Stimulated activated CD4-positive, alpha-beta T cell treated with anti-CD3 and anti-CD28 coated beads, TNF-alpha, amount 100 ng/mL, for 24 hours (primary cell): Measurements from ENCODE around the gene ADCY9.
"Not testable (repeated sequence)": the region's sequence is repeated elsewhere in the genome, so short reads cannot be mapped to it uniquely, and the experiment has no call there.

Experiments
- DNase-seq, 3 experiments: peaks; one replicate each; pipeline ENCODE4 v3.0.0-alpha.2; 2020; ENCODE audit warnings: low read depth in 3 of 3

ADCY9 gene

DNA sequence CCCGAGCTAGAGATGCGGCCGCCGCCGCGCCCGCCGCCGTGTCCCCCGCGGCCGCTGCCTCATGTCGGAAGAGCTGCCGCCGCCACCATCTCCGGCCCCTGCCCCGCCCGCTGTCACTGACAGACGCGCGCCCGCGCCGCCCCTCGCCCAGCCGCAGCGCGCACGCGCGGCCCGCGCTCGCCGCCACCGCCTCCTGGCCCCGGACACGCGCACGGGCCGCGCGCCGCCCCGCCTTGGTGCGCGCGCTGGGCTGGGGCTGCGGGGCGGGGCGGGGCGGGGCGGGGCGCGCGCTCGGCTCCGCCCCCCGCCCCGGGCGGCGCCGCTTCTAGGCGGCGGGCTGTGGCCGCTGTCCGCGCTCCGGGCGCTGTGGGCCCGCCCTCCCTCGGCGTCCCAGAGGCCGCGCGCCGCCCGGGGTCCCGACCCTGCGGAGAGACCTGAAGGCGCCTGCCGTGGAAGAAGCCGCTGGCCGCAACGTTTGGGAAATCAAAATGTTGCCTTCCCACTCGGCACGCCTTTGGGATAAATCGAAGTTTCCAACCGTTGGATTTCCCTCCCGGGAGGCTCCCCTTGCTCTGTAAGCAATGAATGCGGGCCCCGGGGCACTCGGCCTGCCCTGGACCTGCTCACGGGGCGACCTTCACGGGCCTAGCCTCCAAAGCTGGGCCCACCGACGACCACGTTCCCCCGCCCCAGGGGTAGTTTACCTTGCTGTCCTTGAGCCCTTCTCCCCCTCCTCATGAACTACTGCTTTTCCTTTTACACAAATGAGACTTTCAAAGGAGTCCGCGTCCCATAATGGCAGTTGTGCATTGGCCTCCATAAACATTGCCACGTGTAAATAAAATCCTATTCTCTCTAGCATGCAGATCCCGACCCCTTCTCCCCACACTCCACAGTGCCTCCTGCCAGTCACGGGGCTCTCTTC is at the start of gene ADCY9:
Gene ADCY9 (minus strand): TSS at position 118 of the 925 bp plus-strand sequence. CDS start 1,000 bp downstream, outside the sequence.
- DNase-seq: peak; percentile 36 to 62 (median 45)

DNA sequence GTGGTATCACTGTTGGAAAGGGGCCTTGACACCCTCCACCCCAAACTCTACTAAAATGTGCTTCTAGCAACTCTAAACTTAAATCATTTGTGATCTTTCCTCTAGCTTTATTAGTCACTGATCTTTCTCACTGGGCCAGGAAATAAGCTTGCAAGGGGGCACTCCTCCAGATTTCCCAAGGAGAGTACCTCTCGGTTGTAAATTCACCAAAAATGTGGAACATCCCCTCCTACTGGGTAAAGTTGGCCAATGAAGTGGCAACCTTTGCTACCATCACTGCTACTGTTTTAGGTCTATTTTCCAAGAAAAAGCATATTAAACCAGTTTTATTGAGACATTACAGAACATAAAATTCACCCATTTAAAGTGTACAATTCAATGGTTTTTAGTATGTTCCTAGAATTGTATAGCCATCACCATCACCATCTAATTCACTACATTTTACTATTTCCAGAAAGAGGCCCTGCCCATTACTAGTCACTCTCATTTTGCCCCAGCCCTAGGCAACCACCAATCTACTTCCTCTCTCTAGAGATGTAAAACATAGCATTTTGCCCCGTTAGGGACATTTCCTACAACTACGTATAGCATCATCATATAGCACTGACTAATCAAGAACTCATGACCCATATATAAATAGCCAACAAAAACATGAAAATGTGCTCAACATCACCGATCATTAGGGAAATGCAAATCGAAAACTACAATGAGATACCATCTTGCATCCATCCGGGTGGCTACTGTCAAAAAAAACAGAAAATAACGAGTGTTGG is 44.6 kb upstream of the ADCY9 start:
- no peak for DNase-seq

DNA sequence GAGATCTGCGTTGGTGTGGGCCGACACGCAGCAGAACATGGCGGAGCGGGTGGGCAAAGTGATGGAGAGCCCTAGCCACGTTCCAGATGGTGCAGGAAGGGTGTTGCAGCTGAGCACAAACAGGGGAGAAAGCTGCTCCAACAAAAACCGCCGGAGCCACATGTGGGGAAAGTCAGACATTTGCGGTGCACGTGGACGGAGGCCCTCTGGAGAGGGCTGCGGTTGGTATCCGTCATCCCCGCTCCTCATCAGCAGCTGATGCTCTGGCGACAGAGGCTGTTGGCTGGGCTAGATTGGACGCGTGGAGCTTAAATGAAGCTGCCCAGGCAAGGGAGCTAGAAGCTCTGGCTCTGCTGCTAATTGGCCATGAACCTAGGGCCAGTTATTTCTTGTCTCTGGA is 43.5 kb upstream of the ADCY9 start:
- no peak for DNase-seq

DNA sequence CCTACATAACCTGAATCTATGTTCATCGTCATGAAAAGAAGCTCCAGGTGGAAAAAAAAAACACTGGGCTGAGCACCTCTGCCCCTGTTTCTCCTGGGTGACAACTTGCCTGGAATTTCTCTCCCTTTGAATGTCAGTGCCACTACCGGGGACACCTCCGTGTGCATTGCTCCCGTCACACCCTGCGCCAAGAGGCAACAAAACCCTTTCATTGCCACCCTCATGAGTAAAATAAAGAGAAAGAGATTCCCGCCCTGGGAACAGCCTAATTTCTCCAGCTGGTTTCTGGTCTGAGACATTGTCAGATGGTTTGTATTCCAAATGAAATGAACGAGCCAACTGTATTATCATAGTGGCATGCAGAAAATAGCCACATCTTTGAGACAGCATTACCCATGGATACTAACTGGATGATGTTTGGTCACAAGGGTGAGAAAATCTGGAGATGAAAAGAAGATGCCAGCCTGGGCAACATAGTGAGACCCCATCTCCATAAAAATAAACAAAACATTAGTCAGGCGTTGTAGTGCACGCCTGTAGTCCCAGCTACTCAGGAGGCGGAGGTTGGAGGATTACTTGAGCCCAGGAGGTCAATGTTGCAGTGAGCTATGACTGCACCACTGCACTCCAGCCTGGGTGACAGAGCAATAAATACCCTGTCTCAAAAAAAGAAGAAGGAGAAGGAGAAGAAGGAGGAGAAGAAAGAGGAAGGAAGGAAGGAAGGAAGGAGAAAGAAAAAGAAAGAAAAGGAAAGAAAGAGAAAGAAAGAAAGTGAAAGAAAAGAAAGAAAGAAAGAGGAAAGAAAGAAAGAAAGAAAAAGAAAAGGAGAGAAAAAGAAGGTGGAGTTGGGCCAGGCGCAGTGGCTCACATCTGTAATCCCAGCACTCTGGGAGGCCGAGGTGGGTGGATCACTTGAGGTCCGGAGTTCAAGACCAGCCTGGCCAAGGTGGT is 42.2 kb upstream of the ADCY9 start:
- DNase-seq: no peak

DNA sequence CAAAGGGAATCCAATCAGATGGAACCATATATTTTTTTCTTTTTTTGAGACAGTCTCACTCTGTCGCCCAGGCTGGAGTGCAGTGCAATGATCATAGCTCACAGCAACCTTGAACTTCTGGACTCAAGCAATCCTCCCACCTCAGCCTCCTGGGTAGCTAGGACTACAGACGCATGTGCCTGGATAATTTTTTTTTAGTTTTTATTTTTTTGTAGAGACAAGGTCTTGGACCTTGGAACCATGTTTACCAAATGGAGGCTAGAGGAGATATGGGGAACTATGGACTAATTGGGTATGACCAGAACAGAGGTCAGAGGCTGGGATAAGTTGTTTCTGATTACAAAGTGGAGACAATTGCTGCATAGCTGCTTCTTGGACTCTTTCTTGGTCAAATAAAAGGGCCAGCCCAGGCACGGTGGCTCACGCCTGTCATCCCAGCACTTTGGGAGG is 41.2 kb upstream of the ADCY9 start:
- no peak for DNase-seq

DNA sequence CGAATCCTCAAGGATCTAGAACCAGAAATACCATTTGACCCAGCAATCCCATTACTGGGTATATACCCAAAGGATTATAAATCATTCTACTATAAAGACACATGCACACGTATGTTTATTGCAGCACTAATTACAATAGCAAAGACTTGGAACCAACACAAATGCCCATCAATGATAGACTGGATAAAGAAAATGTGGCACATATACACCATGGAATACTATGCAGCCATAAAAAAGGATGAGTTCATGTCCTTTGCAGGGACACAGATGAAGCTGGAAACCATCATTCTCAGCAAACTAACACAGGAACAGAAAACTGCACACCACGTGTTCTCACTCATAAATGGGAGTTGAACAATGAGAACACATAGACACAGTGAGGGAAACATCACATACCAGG is 40.3 kb upstream of the ADCY9 start:
- DNase-seq: not testable (repeated sequence)

DNA sequence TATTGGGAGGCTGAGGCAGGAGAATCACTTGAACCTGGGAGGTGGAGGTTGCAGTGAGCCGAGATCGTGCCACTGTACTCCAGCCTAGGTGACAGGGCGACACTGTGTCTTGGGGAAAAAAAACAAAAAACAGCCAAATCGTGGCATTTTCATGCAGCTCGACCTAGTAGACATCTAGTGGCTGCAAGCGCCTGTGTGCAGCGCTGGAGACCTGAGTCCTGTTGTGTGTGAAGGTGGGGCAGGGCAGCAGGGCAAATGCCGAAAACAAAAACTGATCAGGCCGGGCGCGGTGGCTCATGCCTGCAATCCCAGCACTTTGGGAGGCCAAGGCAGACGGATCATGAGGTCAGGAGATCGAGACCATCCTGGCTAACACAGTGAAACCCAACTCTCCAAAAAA is 37.1 kb upstream of the ADCY9 start:
- not testable (repeated sequence) for DNase-seq

DNA sequence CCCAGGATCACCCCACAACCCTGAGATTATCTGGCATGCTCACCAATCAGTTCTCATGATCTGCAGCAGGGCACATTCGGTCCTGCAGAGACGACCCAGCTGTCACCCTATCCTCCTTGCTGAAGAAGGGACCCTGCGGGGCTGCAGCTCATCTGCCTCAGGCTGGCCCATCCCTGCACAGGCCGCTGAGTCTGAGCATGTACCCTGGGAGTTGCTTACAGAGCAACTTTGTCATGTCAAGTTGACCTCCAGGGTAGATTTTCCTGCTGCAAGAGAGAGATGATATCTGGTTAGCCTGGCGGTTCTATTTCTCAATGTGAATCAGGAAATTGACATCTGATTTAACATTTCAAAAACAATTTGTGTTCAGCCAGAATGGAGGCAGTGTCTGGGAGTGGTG is 36.0 kb upstream of the ADCY9 start:
- DNase-seq: no peak

DNA sequence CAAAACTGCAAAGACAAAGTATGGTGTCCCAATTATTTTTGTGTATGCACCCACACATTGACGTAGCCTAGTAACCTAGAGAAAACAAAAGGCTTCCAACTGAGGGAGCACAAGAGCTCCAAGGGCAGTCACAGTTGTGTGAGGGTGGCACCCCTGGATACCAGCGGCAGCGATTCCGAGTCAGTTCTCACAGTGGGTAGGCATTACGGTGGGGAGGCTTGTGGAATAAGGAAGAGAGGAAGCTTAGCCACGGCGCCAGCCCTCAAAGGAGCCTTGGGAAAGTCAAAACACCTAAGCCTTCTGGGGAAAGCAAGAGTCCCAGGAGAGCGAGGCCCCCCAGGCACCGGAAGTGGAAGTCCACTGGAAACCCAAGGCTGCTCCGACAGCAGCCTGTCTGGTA is 31.0 kb upstream of the ADCY9 start:
- no peak for DNase-seq

DNA sequence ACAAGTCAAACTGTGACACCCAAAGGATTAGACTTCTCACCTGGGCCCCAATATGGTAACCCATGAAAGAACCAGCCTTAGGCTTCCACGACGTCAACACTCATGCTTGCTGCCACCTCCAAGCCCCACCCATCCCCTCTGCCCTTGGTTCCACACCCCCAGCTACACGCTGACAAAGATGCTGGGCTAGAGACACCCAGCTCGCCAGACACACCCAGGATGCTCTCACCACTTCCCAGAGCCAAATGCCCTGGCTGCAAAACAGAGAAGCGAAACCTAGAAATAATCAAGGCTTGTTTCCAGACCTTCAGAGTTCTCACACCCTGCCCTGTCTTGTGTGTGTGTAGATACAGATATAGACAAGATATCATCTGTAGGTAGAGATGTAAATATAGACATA is 26.0 kb upstream of the ADCY9 start:
- DNase-seq: no peak

DNA sequence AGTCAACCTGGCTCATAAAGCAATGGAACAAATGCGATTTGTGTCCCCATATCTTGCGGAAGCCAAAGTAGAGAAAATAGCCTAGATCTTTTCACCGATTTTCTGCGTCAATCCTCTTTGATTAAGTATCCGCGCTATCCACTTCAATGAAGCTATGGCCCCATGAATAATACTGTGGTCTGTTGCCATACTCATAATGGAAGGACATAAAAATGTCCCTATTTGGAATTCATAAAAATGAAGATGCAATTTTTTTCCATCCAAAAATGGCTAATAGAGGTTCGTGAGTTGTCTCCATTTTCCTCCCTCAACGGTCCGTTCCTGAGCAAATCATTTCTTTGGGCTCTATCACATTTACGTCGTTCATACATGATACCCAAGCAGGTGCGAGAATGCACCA is 25.4 kb upstream of the ADCY9 start:
- DNase-seq: no peak

DNA sequence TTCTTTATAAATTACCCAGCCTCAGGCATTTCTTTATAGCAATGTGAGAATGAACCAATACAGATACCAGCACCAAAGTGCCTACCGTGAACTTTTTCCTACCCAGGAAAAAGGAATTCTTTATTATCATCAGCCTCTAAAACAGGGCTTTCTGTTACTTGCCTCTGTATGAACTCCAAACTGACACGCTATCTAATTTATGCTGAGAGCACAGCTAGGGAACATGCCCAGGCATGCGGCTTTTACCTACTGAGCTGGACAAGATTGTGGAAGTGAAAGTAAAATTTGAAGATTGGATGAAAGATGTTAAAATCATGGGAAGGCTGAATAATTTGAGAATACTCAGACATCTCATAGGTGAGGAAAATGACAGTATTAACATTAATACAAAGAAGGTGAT is 24.4 kb upstream of the ADCY9 start:
- DNase-seq: no peak

DNA sequence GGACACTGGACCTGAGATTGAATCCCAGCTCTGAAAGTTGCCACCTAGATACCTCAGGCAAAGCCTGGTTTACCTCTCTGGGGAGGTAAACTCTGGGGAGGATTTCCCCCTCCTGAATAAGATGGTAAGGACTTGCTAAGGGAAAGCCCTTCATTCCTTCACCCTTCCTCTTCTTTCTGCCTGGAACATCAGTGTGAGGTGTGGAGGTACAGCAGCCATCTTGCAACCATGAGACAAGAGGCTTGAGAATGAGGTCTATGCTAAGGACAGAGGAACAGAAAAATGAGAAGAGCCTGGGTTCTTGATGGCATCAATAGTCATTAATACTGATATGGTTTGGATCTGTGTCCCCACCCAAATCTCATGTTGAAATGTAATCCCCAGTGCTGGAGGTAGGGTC is 23.7 kb upstream of the ADCY9 start:
- no peak for DNase-seq

DNA sequence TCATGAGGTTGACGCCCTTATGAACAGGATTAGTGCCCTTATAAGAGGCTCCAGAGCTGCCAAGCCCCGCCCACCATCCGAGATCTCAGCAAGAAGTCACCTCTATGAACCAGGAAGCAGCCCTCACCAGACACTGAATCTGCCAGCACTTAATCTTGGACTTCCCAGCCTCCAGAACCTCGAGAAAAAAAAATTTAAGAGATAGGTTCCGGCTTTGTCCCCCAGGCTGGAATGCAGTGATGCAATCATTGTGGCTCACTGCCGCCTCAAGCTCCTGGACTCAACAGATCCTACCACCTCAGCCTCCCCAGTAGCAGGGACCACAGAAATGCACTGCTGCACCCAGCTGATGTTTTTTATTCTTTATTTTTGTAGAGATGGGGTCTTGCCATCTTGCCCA is 22.5 kb upstream of the ADCY9 start:
- no peak for DNase-seq

DNA sequence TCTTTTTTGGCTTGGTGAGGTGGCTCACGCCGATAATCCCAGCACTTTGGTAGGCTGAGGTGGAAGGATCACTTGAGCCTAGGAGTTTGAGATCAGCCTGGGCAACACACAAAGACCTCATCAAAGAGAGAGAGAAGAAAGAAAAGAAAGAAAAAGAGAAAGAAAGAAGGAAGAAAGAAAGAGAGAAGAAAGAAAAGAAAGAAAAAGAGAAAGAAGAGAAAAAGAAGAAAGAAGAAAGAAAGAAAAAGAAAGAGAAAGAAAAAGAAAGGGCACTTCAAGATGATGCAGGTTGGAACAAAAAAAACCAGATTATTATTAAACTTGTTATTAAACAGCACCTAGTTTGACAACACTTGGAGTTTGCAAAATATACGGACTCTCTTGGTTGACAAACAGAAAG is 21.2 kb upstream of the ADCY9 start:
- DNase-seq: no peak

DNA sequence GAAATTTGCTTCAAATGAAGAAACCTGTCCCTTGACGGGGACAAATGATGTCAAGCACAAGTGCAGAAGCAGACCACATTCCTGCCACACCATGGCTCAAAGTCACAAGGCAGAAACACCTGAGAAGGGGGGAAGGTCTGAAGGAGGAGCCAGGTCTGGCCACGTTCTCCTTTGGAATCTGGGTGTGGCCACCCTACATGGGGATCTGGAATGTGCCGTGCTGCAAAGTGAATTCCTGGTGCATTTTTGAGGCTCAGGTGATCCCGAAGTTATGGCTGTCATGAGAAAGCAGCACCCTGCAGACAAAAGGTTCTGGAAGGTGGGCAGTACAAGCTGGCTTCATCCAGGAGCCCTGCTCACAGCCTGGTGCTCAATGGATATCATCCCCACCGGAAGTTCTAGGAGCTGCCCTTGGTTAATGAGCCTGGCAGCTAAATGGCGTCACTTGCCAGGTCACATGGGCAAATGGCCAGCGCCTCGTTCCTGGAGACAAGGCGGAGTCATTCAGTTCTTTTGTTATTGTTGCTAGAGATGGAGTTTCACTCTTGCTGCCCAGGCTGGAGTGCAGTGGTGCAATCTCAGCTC is 20.1 kb upstream of the ADCY9 start:
- DNase-seq: no peak

DNA sequence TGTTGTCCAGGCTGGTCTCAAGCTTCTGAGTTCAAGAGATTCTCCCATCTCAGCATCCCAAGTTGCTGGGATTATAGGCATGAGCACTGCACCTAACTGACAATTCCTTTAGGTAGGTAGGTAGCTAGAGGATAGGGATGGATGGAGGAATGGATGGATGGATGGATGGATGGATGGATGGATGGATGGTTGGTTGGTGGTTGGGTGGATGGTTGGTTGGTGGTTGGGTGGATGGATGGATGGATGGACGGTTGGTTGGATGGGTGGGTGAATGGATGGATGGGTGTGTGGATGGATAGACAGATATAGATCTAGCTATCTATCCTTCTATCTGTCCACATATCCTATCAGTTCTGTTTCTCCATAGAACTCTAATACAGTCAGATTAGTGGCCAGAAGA is 19.3 kb upstream of the ADCY9 start:
- DNase-seq: no peak

DNA sequence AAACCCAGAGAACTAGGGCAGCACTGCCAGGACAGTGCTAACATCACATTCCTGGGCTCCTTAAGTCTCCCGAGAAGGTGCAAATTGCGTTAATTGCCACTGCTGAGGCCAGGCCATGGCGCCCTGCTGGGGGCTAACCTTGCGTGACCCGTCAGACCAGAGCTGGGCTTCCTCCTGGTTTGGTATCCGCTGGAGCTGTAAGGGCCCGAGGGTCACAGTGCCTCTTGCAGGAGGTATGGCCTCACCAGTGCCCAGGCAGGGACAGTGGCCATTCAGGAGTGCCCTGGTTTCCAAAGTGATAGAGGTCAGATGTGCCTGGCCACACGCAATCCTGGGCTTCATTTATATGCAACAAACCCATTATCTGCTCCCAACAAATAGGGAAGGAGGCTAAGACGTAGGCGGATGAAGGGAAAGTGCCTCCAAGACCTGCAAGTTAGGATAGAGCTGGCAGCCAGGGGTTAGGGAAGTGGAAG is 17.7 kb upstream of the ADCY9 start:
- no peak for DNase-seq

DNA sequence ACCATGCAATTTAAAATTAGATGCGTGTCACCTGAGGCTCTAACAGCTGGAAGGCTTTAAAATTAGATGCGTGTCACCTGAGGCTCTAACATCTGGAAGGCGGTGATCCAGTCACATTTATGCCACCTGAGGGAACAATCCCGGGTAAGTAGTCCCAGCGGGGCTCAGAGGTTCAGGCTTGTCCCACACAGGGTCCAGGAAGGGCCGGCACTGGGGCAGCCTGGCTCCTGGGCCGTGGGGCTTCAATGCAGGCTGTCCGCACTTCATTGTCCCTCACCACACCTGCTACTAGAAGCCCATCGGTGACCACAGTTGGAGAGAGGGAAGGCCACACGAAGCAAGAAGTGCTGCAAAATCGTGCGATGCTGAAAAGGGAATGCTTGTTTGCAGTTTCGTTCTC is 15.4 kb upstream of the ADCY9 start:
- DNase-seq: no peak

DNA sequence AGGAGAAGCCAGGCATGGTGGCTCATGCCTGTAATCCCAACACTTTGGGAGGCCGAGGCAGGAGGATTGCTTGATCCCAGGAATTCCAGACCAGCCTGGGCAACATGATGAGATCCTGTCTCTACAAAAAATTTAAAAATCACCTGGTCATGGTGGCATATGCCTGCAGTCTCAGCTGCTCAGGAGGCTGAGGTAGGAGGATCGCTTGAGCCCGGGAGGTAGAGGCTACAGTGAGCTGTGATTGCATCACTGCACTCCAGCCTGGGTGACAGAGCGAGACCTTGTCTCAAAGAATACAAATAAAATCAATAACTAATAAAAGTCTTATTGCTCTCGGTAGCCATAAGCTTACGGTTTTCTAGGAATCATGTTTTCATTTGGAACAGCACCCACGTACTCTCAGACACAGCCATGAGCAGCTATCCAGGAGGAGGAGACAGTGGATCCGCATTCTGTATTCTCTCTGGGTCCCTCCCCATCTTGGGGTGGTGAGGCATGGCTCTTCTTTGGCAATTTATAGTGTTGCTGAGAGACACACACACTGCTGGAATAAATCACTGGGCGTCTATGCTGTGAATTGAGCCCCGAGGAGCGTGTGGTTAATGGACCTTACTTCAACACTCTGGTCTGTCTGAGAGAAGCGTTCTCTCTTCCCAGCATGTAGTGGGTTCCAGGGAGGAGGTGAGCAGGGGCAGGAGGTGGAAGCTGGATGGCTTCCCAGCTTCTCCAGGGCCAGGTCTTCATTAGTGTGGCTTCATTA is 8.5 kb upstream of the ADCY9 start:
- DNase-seq: no peak
